SK-N-SH (cell line): ENCODE measurements around the gene POLA2. TPM values are rescaled to one million over a fixed set of nuclear protein-coding genes. Genes with fewer than 3 reads are reported as not detected.
A peak's percentile ranks its signal among the peaks of the same experiment; 100 is the strongest.

Source experiments
- CTCF ChIA-PET: fragments of 300-600, 350-600 bp; formaldehyde crosslinking; extraction: SDS; loops from one replicate; lab custom pipeline; 2021; lab: Yijun Ruan, JAX
- POLR2A ChIA-PET: fragments of 350-600 bp; sonication (Branson Sonifier 250); formaldehyde crosslinking; extraction: SDS; loops from one replicate; lab custom pipeline; 2020; ENCODE audit warnings: antibody characterized with exemption, inconsistent platforms; lab: Yijun Ruan, JAX
- DNase-seq: peaks from one replicate; pipeline ENCODE4 v3.0.0; 2012
- H2AFZ ChIP-seq: fragments of 200-600 bp; sonication (generic); 2 replicates; pipeline ENCODE4 v1.8.1; 2016; ENCODE audit warnings: antibody characterized with exemption, mild to moderate bottlenecking, low read depth
- H3F3A ChIP-seq: fragments of 200-600 bp; sonication (generic); replicated peaks from 2 replicates; pipeline ENCODE3; 2016; ENCODE audit warnings: antibody characterized with exemption, mild to moderate bottlenecking; ENCODE audit not compliant: insufficient read depth
- H3K27ac ChIP-seq, 2 experiments: fragments of 200-500 bp in 1 of 2; fragments of 200-600 bp in 1 of 2; sonication (Bioruptor generic) in 1 of 2; sonication (generic), shearing (Covaris generic) in 1 of 2; 2 replicates each; pipeline versions ENCODE4 v1.5.1 to v1.6.1; 2014 to 2016; ENCODE audit warnings: low read depth in 2 of 2, inconsistent platforms in 1 of 2, low read length in 1 of 2, mild to moderate bottlenecking in 1 of 2, mixed read lengths in 1 of 2
- H3K27me3 ChIP-seq: fragments of 200-600 bp; sonication (generic), shearing (Covaris generic); 2 replicates; pipeline ENCODE4 v1.6.1; 2016; ENCODE audit warnings: mixed run types; ENCODE audit not compliant: insufficient read depth
- H3K36me3 ChIP-seq, 2 experiments: fragments of 200-500 bp in 1 of 2; fragments of 200-600 bp in 1 of 2; sonication (Bioruptor generic) in 1 of 2; sonication (generic) in 1 of 2; replicated peaks in 1 of 2; 2 replicates each; pipeline versions ENCODE3 to v1.5.1; 2014 to 2016; ENCODE audit warnings: low read length in 1 of 2, mild to moderate bottlenecking in 1 of 2; ENCODE audit not compliant: insufficient read depth in 2 of 2, control insufficient read depth in 1 of 2
- H3K4me1 ChIP-seq, 2 experiments: fragments of 200-500 bp in 1 of 2; fragments of 200-600 bp in 1 of 2; sonication (Bioruptor generic) in 1 of 2; sonication (generic), shearing (Covaris generic) in 1 of 2; 2 replicates each; pipeline versions ENCODE4 v1.5.1 to v1.6.1; 2014 to 2016; ENCODE audit warnings: low read depth in 1 of 2, low read length in 1 of 2, mixed run types in 1 of 2; ENCODE audit not compliant: insufficient read depth in 2 of 2, control insufficient read depth in 1 of 2
- H3K4me2 ChIP-seq: fragments of 200-600 bp; sonication (generic), shearing (Covaris generic); 2 replicates; pipeline ENCODE4 v1.6.1; 2017; ENCODE audit warnings: mixed run types
- H3K4me3 ChIP-seq, 2 experiments: fragments of 200-500 bp in 1 of 2; fragments of 200-600 bp in 1 of 2; sonication (Bioruptor generic) in 1 of 2; sonication (generic), shearing (Covaris generic) in 1 of 2; 2 replicates each; pipeline versions ENCODE4 v1.5.1 to v1.8.1; 2014 to 2016; ENCODE audit warnings: low read depth in 2 of 2, inconsistent platforms in 1 of 2, low read length in 1 of 2, mild to moderate bottlenecking in 1 of 2, mixed read lengths in 1 of 2, moderate library complexity in 1 of 2
- H3K79me2 ChIP-seq: fragments of 200-600 bp; sonication (generic); 2 replicates; pipeline ENCODE4 v1.8.1; 2017; ENCODE audit warnings: mild to moderate bottlenecking; ENCODE audit not compliant: insufficient read depth
- H3K9ac ChIP-seq: fragments of 200-600 bp; sonication (generic); 2 replicates; pipeline ENCODE4 v1.6.1; 2017; ENCODE audit warnings: mixed run types
- H3K9me2 ChIP-seq: fragments of 200-600 bp; sonication (generic); 2 replicates; pipeline ENCODE4 v1.6.1; 2017; ENCODE audit warnings: mixed run types
- H3K9me3 ChIP-seq: fragments of 200-600 bp; sonication (generic); 2 replicates; pipeline ENCODE4 v1.6.1; 2017; ENCODE audit warnings: mixed run types, mild to moderate bottlenecking, moderate library complexity
- H4K20me1 ChIP-seq: fragments of 200-600 bp; sonication (generic); 2 replicates; pipeline ENCODE4 v1.6.1; 2017; ENCODE audit warnings: mild to moderate bottlenecking, mixed run types; ENCODE audit not compliant: insufficient read depth
- CHD2 ChIP-seq: fragments of 150-350 bp; IDR thresholded peaks from 2 replicates; pipeline ENCODE4 v1.6.1; 2018; ENCODE audit warnings: low read length; ENCODE audit not compliant: partially characterized antibody
- CTCF ChIP-seq: fragments of 200-600 bp; sonication (generic); IDR thresholded peaks from 2 replicates; pipeline ENCODE4 v1.6.1; 2017; ENCODE audit warnings: antibody characterized with exemption, mild to moderate bottlenecking, moderate library complexity
- ELF1 ChIP-seq: IDR thresholded peaks from 2 replicates; pipeline ENCODE4 v1.4.0; 2012
- EP300 ChIP-seq, 2 experiments: IDR thresholded peaks; 2 replicates each; pipeline versions ENCODE4 v1.4.0 to v1.6.1; 2012; ENCODE audit warnings: borderline replicate concordance in 1 of 2, low read depth in 1 of 2, low read length in 1 of 2
- EZH2phosphoT487 ChIP-seq: fragments of 200-600 bp; sonication (generic); IDR thresholded peaks from 2 replicates; pipeline ENCODE4 v1.6.1; 2017; ENCODE audit warnings: low read depth, mixed run types, mild to moderate bottlenecking, antibody characterized with exemption, moderate library complexity, borderline replicate concordance
- GABPA ChIP-seq: IDR thresholded peaks from 2 replicates; pipeline ENCODE4 v1.4.0; 2012; ENCODE audit warnings: low read depth, mild to moderate bottlenecking
- JUND ChIP-seq: IDR thresholded peaks from 2 replicates; pipeline ENCODE4 v1.4.0; 2012
- MAX ChIP-seq: IDR thresholded peaks from 2 replicates; pipeline ENCODE4 v1.4.0; 2012; ENCODE audit warnings: low read depth
- NFIC ChIP-seq: IDR thresholded peaks from 2 replicates; pipeline ENCODE4 v1.4.0; 2012; ENCODE audit warnings: borderline replicate concordance
- NRF1 ChIP-seq: IDR thresholded peaks from 2 replicates; pipeline ENCODE4 v1.6.1; 2012; ENCODE audit warnings: low read depth, mild to moderate bottlenecking, low read length
- POLR2AphosphoS5 ChIP-seq: IDR thresholded peaks from 2 replicates; pipeline ENCODE4 v1.6.1; 2012; ENCODE audit warnings: low read depth, low read length
- RCOR1 ChIP-seq: fragments of 150-350 bp; IDR thresholded peaks from 2 replicates; pipeline ENCODE4 v1.6.1; 2017; ENCODE audit warnings: antibody characterized with exemption, low read length
- REST ChIP-seq: IDR thresholded peaks from 2 replicates; pipeline ENCODE4 v1.6.1; 2012; ENCODE audit warnings: mild to moderate bottlenecking, low read depth, low read length, moderate library complexity
- TAF1 ChIP-seq: IDR thresholded peaks from 2 replicates; pipeline ENCODE4 v1.6.1; 2012; ENCODE audit warnings: low read depth, mild to moderate bottlenecking, low read length, moderate library complexity, borderline replicate concordance
- TEAD4 ChIP-seq: IDR thresholded peaks from 2 replicates; pipeline ENCODE4 v1.4.0; 2012; ENCODE audit warnings: mild to moderate bottlenecking, borderline replicate concordance; ENCODE audit not compliant: insufficient read depth
- WGBS: methylation state at CpG from one replicate; pipeline ENCODE4 v1.1.6; 2017; ENCODE audit warnings: low lambda C conversion rate; 5-methylcytosine and 5-hydroxymethylcytosine counted together
- polyA plus RNA-seq, 3 experiments: library from polyadenylated mRNA; depleted of rRNA; stranded (reverse); fragments of >200 nt; gene quantifications; 2 replicates each; pipeline ENCODE4 v1.2.3, GENCODE V29; 2012

Gene POLA2
- polyA plus RNA-seq, 1 of the 3 experiments (the other 2 are of a cell fraction), result 18.4 TPM

- TF ChIP-seq CTCF, result no peak
- no peak for TF ChIP-seq EZH2phosphoT487
Observed at GRCh38 chr11:65286686-65287085, 24.9 kb downstream of the POLA2 start (continued).

- no peaks in the 10 kb centered on the region for H4K20me1 ChIP-seq
- no peaks in the 10 kb centered on the region for H3K9me3 ChIP-seq
- ChIA-PET POLR2A (interaction anchor here (1.2 to 2.6 kb wide), 2 partner anchors 23 to 27 kb away, joined by 3 to 10 read pairs; partner anchors contain the start of gene CDC42EP2), CTCF (interaction anchor here (0.6 to 37.6 kb wide), 3 partner anchors 13 to 841 kb away, joined by 3 to 1118 read pairs (median 24); partner anchors contain the start of genes CDC42EP2 and DPF2)
- no peak overlapping the region for H3K4me3 ChIP-seq
- H3F3A ChIP-seq, result peaks cover 8% of the 10 kb centered on the region
- no peak overlapping the region for H3K4me2 ChIP-seq
- DNase-seq, result no peak
- no peaks in the 10 kb centered on the region for H3K27me3 ChIP-seq
- no peak overlapping the region for H3K9ac ChIP-seq
- peaks cover 16 to 28% of the 10 kb centered on the region in 2 experiments for H3K36me3 ChIP-seq
- no peaks in the 10 kb centered on the region; the same call in 1 of the 2 replicates for H3K79me2 ChIP-seq
- 0 out of 4 replicates have a peak overlapping the region, but pooled peaks of 1 of the 2 experiments have one; percentile 7 for H3K27ac ChIP-seq
- TF ChIP-seq POLR2AphosphoS5, result no peak
- no peak for TF ChIP-seq ELF1
- TF ChIP-seq JUND, result no peak
- no peak for TF ChIP-seq TAF1
- no peak for TF ChIP-seq EP300 (IDR thresholded peaks at IDR 0.05; ENCODE audit: borderline replicate concordance in 1 of 2, low read depth in 1 of 2, low read length in 1 of 2)
- TF ChIP-seq, all 33 proteins: peak for 0
- H2AFZ ChIP-seq, result no peak overlapping the region
- no peaks in the 10 kb centered on the region for H3K9me2 ChIP-seq
- H3K4me1 ChIP-seq, result peaks cover 14 to 32% of the 10 kb centered on the region in 2 experiments; a peak in 3 of 4 replicates
- WGBS, result 100% methylated on average over 2 of the region's 2 CpGs
Observed at GRCh38 chr11:65287601-65288000, 25.8 kb downstream of the POLA2 start.

GRCh38 chr11:65288706-65289536 is 27.2 kb downstream of the POLA2 start:
- Histone ChIP-seq H3K4me1 (peaks cover 14 to 35% of the 10 kb centered on the region in 2 experiments; a peak in 3 of 4 replicates), H3K9me2 (no peaks in the 10 kb centered on the region), H3K27me3 (no peaks in the 10 kb centered on the region), H4K20me1 (no peaks in the 10 kb centered on the region), H3F3A (peaks cover 4% of the 10 kb centered on the region), H3K4me2 (no peak overlapping the region), H3K79me2 (no peaks in the 10 kb centered on the region; the same call in 1 of the 2 replicates), H3K9ac (no peak overlapping the region), H3K4me3 (no peak overlapping the region), H3K27ac (peak overlapping the region; percentile 18 to 98; a peak in 3 of 4 replicates), H3K9me3 (no peaks in the 10 kb centered on the region), H2AFZ (no peak overlapping the region), H3K36me3 (peaks cover 22 to 31% of the 10 kb centered on the region in 2 experiments)
- CTCF ChIA-PET, result interaction anchor here (0.8 to 37.6 kb wide), 9 partner anchors 9 to 545 kb away, joined by 3 to 1118 read pairs (median 3); partner anchors contain the start of genes CDC42EP2, DPF2 and RASGRP2
- POLR2A ChIA-PET, result interaction anchor here (0.7 to 2.6 kb wide), 7 partner anchors 9 to 135 kb away, joined by 3 to 10 read pairs (median 3); partner anchors contain the start of gene CDC42EP2
- 93% methylated on average over 3 of the region's 6 CpGs for WGBS
- peak; percentile 85 for DNase-seq
- TF ChIP-seq TEAD4 (no peak), NFIC (peak; percentile 26; the same call in 1 of the 2 replicates), RCOR1 (peak; percentile 43; the same call in 1 of the 2 replicates), MAX (no peak), GABPA (no peak), REST (no peak), CTCF (no peak), ELF1 (no peak), NRF1 (no peak), CHD2 (peak; percentile 37)
